GM19324 (cell line): Measurements from ENCODE around the gene GABRG3.

Experiments used
- ATAC-seq: cut with Tn5 transposase; IDR thresholded peaks from one replicate; pipeline ENCODE4 v1.9.1; 2021; ENCODE audit warnings: mild to moderate bottlenecking, moderate library complexity; ENCODE audit not compliant: unreplicated experiment, low FRiP score

The GABRG3 gene

GRCh38 chr15:27234593-27234992, 263.6 kb downstream of the GABRG3 start:
- ATAC-seq = no peak

- ATAC-seq = no peak
Measured at GRCh38 chr15:27235161-27235560, 264.2 kb downstream of the GABRG3 start.

- ATAC-seq = no peak
Measured at GRCh38 chr15:27235681-27236080, 264.7 kb downstream of the GABRG3 start.

- no peak for ATAC-seq
Measured at GRCh38 chr15:27237319-27237939, 266.4 kb downstream of the GABRG3 start.

- no peak for ATAC-seq
Measured at GRCh38 chr15:27238209-27238608, 267.2 kb downstream of the GABRG3 start.

- no peak for ATAC-seq
Measured at GRCh38 chr15:27238707-27239423, 267.9 kb downstream of the GABRG3 start.

- no peak for ATAC-seq
Measured at GRCh38 chr15:27241943-27242342, 271.0 kb downstream of the GABRG3 start.

GRCh38 chr15:27244047-27244446, 273.1 kb downstream of the GABRG3 start:
- no peak for ATAC-seq

- no peak for ATAC-seq
Measured at GRCh38 chr15:27248251-27248650, 277.3 kb downstream of the GABRG3 start.

- ATAC-seq = no peak
Measured at GRCh38 chr15:27249046-27249759, 278.2 kb downstream of the GABRG3 start.

GRCh38 chr15:27249760-27250109, 278.8 kb downstream of the GABRG3 start:
- no peak for ATAC-seq

GRCh38 chr15:27250223-27250622, 279.2 kb downstream of the GABRG3 start:
- no peak for ATAC-seq

- ATAC-seq = no peak
Measured at GRCh38 chr15:27254055-27254454, 283.1 kb downstream of the GABRG3 start.

GRCh38 chr15:27254801-27255200, 283.8 kb downstream of the GABRG3 start:
- no peak for ATAC-seq

GRCh38 chr15:27256446-27256845, 285.5 kb downstream of the GABRG3 start:
- ATAC-seq = no peak

GRCh38 chr15:27258287-27258686, 287.3 kb downstream of the GABRG3 start:
- ATAC-seq = no peak

- no peak for ATAC-seq
Measured at GRCh38 chr15:27260523-27260922, 289.5 kb downstream of the GABRG3 start.

GRCh38 chr15:27268923-27269322, 297.9 kb downstream of the GABRG3 start:
- ATAC-seq = no peak

- no peak for ATAC-seq
Measured at GRCh38 chr15:27271258-27271657, 300.3 kb downstream of the GABRG3 start.

- no peak for ATAC-seq
Measured at GRCh38 chr15:27272427-27272826, 301.4 kb downstream of the GABRG3 start.

GRCh38 chr15:27273506-27273905, 302.5 kb downstream of the GABRG3 start:
- ATAC-seq = no peak

GRCh38 chr15:27278761-27279160, 307.8 kb downstream of the GABRG3 start:
- ATAC-seq = no peak
